Tracheal epithelial cell (primary cell): ENCODE measurements around the gene CHST4. TPM values are rescaled to one million over a fixed set of nuclear protein-coding genes. Genes with fewer than 3 reads are reported as not detected.

Source experiments
- total RNA-seq: library from RNA; depleted of rRNA; stranded (reverse); fragments of >200 nt; gene quantifications from 2 replicates; pipeline ENCODE4 v1.2.1, GENCODE V29; 2014

CHST4 gene
- not detected in 2 replicates for total RNA-seq

GRCh38 chr16:71526111-71526631 lies at the start of gene CHST4:
TSS of gene CHST4 (plus strand) at chr16:71526426. CDS start at chr16:71536678, 10,252 bp downstream.

GRCh38 chr16:71489122-71489521 lies 37.1 kb upstream of the CHST4 start, which contains the start of gene ZNF19:
TSS of gene ZNF19 (minus strand) at chr16:71489324. CDS start at chr16:71482114, 7,210 bp downstream.

GRCh38 chr16:71576971-71577370 lies 50.7 kb downstream of the CHST4 start, which contains the start of gene TAT:
TSS of gene TAT (minus strand) at chr16:71577092. CDS start at chr16:71576415, 677 bp downstream.

Other genes with a start within 250 kb of the CHST4 start
- gene CMTR2, start 237.0 kb upstream of the CHST4 start, total RNA-seq = 35.8 and 42.9 TPM in 2 replicates
- 0.48 and 2.1 TPM in 2 replicates for gene CALB2, start 167.7 kb upstream of the CHST4 start, total RNA-seq
- not detected in 2 replicates for gene TLE7, start 84.4 kb upstream of the CHST4 start, total RNA-seq
- gene ZNF23, start 64.2 kb upstream of the CHST4 start, total RNA-seq = 6.0 and 7.5 TPM in 2 replicates
- gene ZNF19, start 37.1 kb upstream of the CHST4 start, total RNA-seq = 2.2 and 3.2 TPM in 2 replicates
- under 0.01 TPM in 1 of 2 replicates, not detected in the other for gene TAT, start 50.7 kb downstream of the CHST4 start, total RNA-seq
- 11.7 and 29.2 TPM in 2 replicates for gene MARVELD3, start 99.8 kb downstream of the CHST4 start, total RNA-seq
- gene PHLPP2, start 198.3 kb downstream of the CHST4 start, total RNA-seq = 2.3 and 4.6 TPM in 2 replicates